HUDEP-2 (cell line): Measurements from ENCODE around the gene LTBP1.

Source experiments
- DNase-seq, 76 experiments: peaks; one replicate each; lab custom pipeline; 2025; ENCODE audit not compliant: unreplicated experiment in 76 of 76; lab: John Stamatoyannopoulos, UW

Gene LTBP1

GRCh38 chr2:32931945-32932709 is 14.6 kb upstream of the LTBP1 start:
- DNase-seq = no peak

- no peak for DNase-seq
These were observed 13.7 kb upstream of the LTBP1 start for GRCh38 chr2:32932825-32933755.

- no peak for DNase-seq
These were observed 13.0 kb upstream of the LTBP1 start for GRCh38 chr2:32933756-32934095.

- no peak for DNase-seq
These were observed 8.9 kb upstream of the LTBP1 start for GRCh38 chr2:32937602-32938448.

GRCh38 chr2:32938934-32939333 is 7.8 kb upstream of the LTBP1 start:
- no peak for DNase-seq

DNA sequence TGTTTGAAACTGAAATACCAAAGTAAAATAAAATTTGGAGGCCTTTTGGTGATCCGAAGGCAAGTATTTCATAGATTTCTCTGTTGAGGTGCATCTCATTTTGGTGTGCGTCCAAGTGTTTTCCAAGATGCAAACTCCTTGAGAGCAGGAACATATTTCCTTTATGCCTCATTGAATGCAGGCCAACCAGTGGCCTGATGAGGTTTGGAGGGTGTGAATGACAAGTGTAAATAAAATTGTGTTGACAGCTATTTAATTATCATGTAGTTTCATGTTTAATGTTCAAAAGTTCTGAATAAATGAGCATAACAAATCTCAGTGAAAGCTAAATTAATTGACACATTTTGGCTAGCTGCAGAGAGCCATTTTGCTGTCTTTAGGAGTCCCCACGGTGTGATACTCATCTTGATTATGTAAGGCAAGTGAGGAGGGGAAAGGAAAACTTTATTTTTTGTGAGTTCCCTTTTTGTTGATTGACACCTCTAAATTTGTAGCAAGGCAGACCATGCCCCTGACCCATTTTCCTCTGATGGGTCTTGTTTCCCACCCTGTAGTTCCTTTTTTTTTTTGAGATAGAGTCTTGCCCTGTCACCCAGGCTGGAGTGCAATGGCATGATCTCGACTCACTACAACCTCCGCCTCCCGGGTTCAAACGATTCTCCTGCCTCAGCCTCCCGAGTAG is 6.3 kb upstream of the LTBP1 start:
- DNase-seq = no peak

DNA sequence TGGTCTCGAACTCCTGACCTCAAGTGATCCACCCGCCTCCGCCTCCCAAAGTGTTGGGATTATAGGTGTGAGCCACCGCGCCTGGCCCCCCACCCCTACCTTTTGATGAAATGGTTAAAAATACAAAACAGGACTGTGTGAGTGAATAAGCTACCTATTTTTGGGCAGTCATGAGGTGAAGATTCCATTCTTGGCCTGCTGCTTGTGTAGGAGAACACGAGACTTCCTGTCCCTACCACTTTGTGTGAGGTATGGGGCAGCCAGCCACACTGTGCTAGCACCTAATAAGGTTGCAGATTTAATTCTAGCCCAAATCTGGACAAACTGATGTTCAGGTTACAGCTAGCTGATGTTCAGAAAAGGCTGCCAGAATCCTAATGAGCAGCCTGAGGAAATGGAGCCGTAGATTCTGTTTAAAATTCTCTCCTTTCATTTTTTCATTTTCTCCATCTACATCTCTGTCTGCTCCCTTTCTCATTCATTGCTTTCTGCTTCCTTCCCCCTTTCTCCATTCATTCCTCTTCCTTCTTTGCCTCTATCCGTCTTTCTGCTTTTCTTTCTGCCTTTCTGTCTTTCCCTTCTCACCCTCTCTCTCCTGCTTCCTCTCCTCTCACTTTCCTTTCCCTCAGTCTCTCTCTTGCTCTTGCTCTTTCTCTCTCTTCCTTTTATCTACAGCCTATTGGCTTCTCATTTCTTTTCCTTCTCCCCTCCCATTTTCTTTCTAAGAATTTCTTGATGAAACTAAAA is 4.6 kb upstream of the LTBP1 start:
- DNase-seq = no peak

DNA sequence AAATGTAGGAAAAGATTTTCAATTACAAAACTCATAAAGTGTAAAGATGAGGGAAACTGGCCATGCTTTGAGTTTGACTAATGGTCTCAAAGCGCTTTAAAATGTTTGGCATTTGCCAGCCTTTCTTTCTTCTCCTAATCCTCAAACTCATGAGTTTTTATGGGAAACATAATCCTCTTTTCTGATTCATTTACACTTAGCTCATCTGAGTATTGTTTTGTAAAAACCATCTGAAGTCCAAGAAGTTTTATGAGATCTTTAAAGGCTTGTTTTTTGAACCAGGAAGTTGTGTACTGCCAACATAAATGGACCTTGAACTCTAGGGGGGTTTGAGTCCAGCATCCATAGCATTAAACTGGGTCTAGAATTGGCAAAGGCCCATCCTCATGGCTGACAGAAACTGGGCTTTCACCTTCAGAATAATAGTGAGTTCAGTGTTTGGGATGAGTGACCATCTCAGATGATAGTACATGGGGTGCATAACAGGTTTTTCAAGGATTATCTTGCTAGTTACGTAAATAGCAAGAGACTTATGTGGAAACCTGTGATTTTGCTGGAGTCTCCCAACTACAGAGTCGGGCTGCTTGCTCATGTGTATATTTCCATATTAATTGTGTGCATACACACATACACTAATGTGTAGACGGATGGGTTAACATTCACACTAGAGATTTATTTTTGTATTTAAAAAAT is 3.8 kb upstream of the LTBP1 start:
- DNase-seq = no peak

DNA sequence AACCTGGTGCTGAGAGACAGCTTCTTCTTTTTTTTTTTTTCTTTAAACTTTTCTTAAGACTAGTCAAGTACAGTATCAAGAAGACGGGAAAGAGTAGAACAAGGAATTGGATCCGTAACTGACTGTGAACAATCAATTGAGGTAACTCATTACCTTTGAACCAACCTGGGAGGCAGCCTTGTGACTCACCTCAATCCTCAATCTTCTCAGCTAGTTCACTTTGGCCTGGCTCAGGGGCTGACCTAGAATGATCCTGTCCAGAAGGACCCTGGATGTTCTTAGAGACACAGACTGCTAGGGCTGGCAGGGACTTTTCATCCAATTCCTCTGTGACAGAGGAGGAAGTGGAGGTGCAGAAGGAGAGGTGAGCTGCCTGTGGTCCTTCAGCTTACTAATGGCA is 1.5 kb upstream of the LTBP1 start:
- DNase-seq = no peak

DNA sequence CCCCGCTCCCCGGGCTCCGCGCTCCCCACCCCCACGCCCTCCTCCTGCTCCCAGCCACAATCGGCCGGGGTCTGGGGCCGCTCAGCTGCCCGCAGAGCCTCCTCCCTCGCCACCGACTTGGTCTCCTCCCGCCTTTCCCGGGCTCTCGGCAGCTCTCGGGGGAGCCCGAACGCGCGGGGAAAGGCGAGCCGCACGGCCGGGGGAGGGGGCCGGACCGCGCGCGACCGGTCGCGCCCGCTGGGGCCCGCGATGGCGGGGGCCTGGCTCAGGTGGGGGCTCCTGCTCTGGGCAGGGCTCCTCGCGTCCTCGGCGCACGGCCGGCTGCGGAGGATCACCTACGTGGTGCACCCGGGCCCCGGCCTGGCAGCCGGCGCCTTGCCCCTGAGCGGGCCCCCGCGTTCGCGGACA is 327 bp downstream of the LTBP1 start:
- DNase-seq = peak in 2 of 76 experiments; percentile 29 to 34

- DNase-seq = peak in 24 of 76 experiments; percentile 3 to 44 (median 12)
These were observed 861 bp downstream of the LTBP1 start for GRCh38 chr2:32947484-32948143.

- DNase-seq = no peak
These were observed 1.5 kb downstream of the LTBP1 start for GRCh38 chr2:32948266-32948665.

GRCh38 chr2:32949260-32949659 is 2.5 kb downstream of the LTBP1 start:
- no peak for DNase-seq

- DNase-seq = no peak
These were observed 4.9 kb downstream of the LTBP1 start for GRCh38 chr2:32951672-32952071.

GRCh38 chr2:32952761-32953476 is 6.2 kb downstream of the LTBP1 start:
- DNase-seq = no peak

GRCh38 chr2:32954206-32954605 is 7.5 kb downstream of the LTBP1 start:
- DNase-seq = no peak

GRCh38 chr2:32958821-32959220 is 12.1 kb downstream of the LTBP1 start:
- DNase-seq = no peak

DNA sequence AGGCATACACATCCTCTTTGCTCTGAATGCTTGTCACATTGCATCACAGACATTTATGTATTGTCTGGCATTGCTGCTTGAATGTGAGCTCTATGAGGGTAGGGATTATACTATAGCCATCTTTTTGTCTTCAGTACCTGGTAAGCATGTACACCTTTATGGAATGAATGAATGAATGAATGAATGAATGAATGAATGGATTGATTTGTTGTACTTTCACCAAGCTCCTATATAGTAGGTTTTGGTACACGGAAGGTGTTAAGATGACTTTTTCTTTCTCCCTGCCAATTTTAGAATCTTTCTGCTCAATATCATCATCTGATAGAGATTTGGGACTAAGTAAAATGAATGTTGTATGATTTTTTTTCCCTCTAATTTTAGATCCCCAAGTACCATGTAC is 13.5 kb downstream of the LTBP1 start:
- DNase-seq = no peak
